ENCODE results near the gene ST3GAL4. TPM values are rescaled to one million over a fixed set of nuclear protein-coding genes. Genes with fewer than 3 reads are reported as not detected.

Gene ST3GAL4
- total RNA-seq, 1 experiment from 2014 or later: 46.2 TPM

DNA sequence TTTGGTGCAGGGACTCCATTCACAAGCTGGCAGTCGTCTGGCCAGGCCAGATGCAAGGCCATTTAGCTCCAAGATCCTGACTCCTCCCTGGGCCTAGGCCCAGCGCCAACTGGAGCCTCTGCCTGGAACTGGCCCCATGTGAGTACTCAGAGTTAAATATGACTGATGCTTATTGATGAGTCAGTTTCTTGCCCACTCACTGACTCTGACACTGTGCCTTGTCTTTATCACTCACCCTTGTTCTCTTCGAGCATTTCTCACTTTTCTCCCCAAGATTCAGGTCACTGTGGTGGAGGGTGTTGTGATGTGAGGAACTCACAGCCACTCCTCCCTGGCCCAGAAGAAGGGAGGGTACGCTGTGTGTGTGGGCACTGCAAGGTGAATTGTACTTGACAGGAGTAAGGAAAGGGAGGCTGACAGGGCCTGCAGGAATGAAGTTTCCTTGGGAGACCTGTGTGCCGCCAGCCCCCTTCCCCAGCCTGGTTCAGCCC, 23.2 kb upstream of the ST3GAL4 start:
- H3K27me3 ChIP-seq (ENCODE audit: insufficient read depth, low read depth): no peaks in the 10 kb centered on the region
- H2AFZ ChIP-seq: no peak overlapping the region
- peaks cover 11% of the 10 kb centered on the region for H3K4me1 ChIP-seq (replicated peaks; ENCODE audit: insufficient read depth)
- no peaks in the 10 kb centered on the region for H3K79me2 ChIP-seq (ENCODE audit: low read depth)
- H3K27ac ChIP-seq: no peak overlapping the region
- H3K4me2 ChIP-seq: no peak overlapping the region
- no peaks in the 10 kb centered on the region for H4K20me1 ChIP-seq (ENCODE audit: insufficient read depth)
- TF ChIP-seq CTCF (conservative IDR thresholded peaks at IDR 0.05) (no peak), EZH2 (IDR thresholded peaks at IDR 0.05; ENCODE audit: low read depth) (no peak)
- peak in 1 of 2 experiments; percentile 34 for DNase-seq
- CTCF ChIA-PET: no interaction called here
- intact Hi-C loops (cut with micrococcal nuclease; ENCODE audit: unreplicated experiment): no loop called here
- H3K36me3 ChIP-seq (ENCODE audit: low read depth): no peaks in the 10 kb centered on the region
- no peaks in the 10 kb centered on the region; the same call in 1 of the 2 replicates for H3F3A ChIP-seq (ENCODE audit: insufficient read depth, low read depth)
- POLR2A ChIA-PET (ENCODE audit: unreplicated experiment): no interaction called here
- H3K9me3 ChIP-seq (ENCODE audit: insufficient read depth, low read depth): no peaks in the 10 kb centered on the region
- BruUV-seq (replicated peaks): no TSS peak
- H3K9me2 ChIP-seq (ENCODE audit: insufficient read depth): no peaks in the 10 kb centered on the region
- H3K4me3 ChIP-seq: no peak overlapping the region

DNA sequence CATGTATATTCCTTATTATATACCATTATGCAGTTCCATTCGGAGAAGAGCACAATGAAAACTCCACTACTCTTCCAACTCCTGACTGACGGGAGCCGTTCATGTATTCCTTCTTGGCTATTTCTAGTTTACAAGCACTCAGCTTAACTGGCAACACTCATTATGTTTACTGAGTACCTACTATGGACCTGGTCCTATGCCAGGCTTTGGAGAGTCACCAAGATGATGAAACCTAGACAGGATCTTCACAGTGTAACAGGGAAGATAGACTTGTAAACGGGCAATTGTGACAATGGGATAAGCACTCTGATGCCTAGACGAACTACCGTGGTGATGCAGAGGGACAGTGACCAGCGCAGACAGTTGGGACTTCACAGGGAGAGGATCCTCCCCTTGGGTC, 22.3 kb upstream of the ST3GAL4 start:
- BruUV-seq (replicated peaks): no TSS peak
- H3K4me3 ChIP-seq: no peak overlapping the region
- no peaks in the 10 kb centered on the region for H4K20me1 ChIP-seq (ENCODE audit: insufficient read depth)
- no peak overlapping the region for H3K4me2 ChIP-seq
- no peaks in the 10 kb centered on the region for H3K9me3 ChIP-seq (ENCODE audit: insufficient read depth, low read depth)
- no peaks in the 10 kb centered on the region; the same call in 1 of the 2 replicates for H3F3A ChIP-seq (ENCODE audit: insufficient read depth, low read depth)
- H3K27ac ChIP-seq: no peak overlapping the region
- H3K27me3 ChIP-seq (ENCODE audit: insufficient read depth, low read depth): no peaks in the 10 kb centered on the region
- POLR2A ChIA-PET (ENCODE audit: unreplicated experiment): no interaction called here
- no peak overlapping the region for H2AFZ ChIP-seq
- H3K79me2 ChIP-seq (ENCODE audit: low read depth): no peaks in the 10 kb centered on the region
- DNase-seq: peak in 1 of 2 experiments; percentile 17
- H3K36me3 ChIP-seq (ENCODE audit: low read depth): no peaks in the 10 kb centered on the region
- intact Hi-C loops (cut with micrococcal nuclease; ENCODE audit: unreplicated experiment): no loop called here
- H3K4me1 ChIP-seq (replicated peaks; ENCODE audit: insufficient read depth): peaks cover 13% of the 10 kb centered on the region
- TF ChIP-seq CTCF (conservative IDR thresholded peaks at IDR 0.05) (no peak), EZH2 (IDR thresholded peaks at IDR 0.05; ENCODE audit: low read depth) (no peak)
- H3K9me2 ChIP-seq (ENCODE audit: insufficient read depth): no peaks in the 10 kb centered on the region
- CTCF ChIA-PET: no interaction called here

DNA sequence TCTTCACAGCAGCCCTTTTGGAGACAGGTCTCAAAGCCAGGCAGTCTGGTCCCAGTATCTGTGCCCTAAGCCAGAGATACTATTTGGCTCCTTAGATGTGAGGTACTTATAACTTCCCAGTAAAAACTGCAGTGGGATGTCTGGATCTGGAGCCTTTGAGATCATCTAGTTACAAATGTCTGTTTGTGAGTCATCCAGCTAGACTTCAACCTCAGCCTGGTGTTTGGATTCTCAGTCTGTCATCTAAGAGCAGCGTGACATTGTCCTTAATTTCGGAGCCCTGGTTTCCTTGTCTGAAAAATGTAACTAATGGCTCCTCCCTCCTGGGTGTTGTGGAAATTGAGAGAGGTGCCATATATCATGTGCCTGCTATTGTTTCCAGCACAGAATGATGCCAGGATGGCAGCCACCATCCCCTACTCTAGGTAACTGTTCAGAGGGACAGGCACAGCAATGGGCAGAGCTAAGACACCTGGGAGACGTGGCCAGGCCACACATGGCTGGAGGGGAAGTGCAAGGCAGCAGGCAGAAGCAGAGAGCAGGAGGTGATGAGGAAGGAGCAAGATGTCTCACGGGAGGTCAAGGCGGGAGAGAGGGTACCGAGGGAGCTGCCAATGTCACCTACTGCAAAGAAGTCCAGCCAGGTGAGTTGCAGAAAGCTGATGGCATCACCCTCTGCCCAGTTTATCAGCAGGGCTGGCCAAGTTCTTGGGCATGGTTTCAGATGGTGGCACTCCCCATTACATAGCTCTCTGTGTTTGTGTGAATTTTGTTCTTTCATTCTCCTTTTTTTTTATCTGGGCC, 20.6 kb upstream of the ST3GAL4 start:
- Histone ChIP-seq H3K4me3 (no peak overlapping the region), H3K4me1 (replicated peaks; ENCODE audit: insufficient read depth) (peaks cover 25% of the 10 kb centered on the region), H4K20me1 (ENCODE audit: insufficient read depth) (no peaks in the 10 kb centered on the region), H3K27me3 (ENCODE audit: insufficient read depth, low read depth) (no peaks in the 10 kb centered on the region), H3K9me2 (ENCODE audit: insufficient read depth) (no peaks in the 10 kb centered on the region), H3K79me2 (ENCODE audit: low read depth) (no peaks in the 10 kb centered on the region), H3K36me3 (ENCODE audit: low read depth) (no peaks in the 10 kb centered on the region), H3K9me3 (ENCODE audit: insufficient read depth, low read depth) (no peaks in the 10 kb centered on the region), H3K4me2 (no peak overlapping the region), H3K27ac (no peak overlapping the region), H3F3A (ENCODE audit: insufficient read depth, low read depth) (no peaks in the 10 kb centered on the region; the same call in 1 of the 2 replicates), H2AFZ (no peak overlapping the region)
- ChIA-PET CTCF (interaction anchor here (0.7 kb wide), 1 partner anchor 705 kb away, joined by 3 read pairs; no protein-coding TSS in a partner anchor), POLR2A (ENCODE audit: unreplicated experiment) (no interaction called here)
- intact Hi-C loops (cut with micrococcal nuclease; ENCODE audit: unreplicated experiment): no loop called here
- DNase-seq: peak in 1 of 2 experiments; percentile 52
- no TSS peak for BruUV-seq (replicated peaks)
- TF ChIP-seq EZH2 (IDR thresholded peaks at IDR 0.05; ENCODE audit: low read depth) (no peak), CTCF (conservative IDR thresholded peaks at IDR 0.05) (no peak)

Measured in PC-9 (cell line).